Uterus (tissue), 4 donors: ENCODE measurements around the gene MAD1L1. TPM values are rescaled to one million over a fixed set of nuclear protein-coding genes. Genes with fewer than 3 reads are reported as not detected.

ENCODE experiments used
- DNase-seq, 2 donors: peaks; one replicate each; pipeline ENCODE4 v3.0.0-alpha.2; 2019 to 2020
- H3K27ac ChIP-seq, 2 donors: fragments of 200-600 bp; sonication (generic); 1 replicate in 1 of 2; 2 replicates in 1 of 2; pipeline ENCODE4 v1.5.1; 2016 to 2018
- H3K27me3 ChIP-seq, 2 donors: fragments of 200-600 bp; sonication (generic); one replicate each; pipeline ENCODE4 v1.5.1; 2018 to 2019; ENCODE audit warnings: control low read depth in 1 of 2
- H3K36me3 ChIP-seq, 2 donors: fragments of 200-600 bp; sonication (generic); one replicate each; pipeline ENCODE4 v1.5.1; 2019; ENCODE audit warnings: control low read depth in 1 of 2
- H3K4me1 ChIP-seq, 2 donors: fragments of 200-600 bp; sonication (generic); one replicate each; pipeline ENCODE4 v1.5.1; 2018 to 2019; ENCODE audit warnings: control low read depth in 1 of 2
- H3K4me3 ChIP-seq, 2 donors: fragments of 200-600 bp; sonication (generic); 1 replicate in 1 of 2; 2 replicates in 1 of 2; pipeline ENCODE4 v1.5.1; 2018 to 2019; ENCODE audit warnings: mild to moderate bottlenecking in 1 of 2
- H3K9me3 ChIP-seq, 2 donors: fragments of 200-600 bp; sonication (generic); one replicate each; pipeline ENCODE4 v1.5.1; 2019; ENCODE audit warnings: control low read depth in 1 of 2
- CTCF ChIP-seq, 4 experiments: fragments of 200-600 bp in 2 of 4; fragments of 450-650 bp in 2 of 4; sonication (generic) in 2 of 4; IDR thresholded peaks; one replicate each; pipeline ENCODE4 v1.5.1; 2016 to 2019; ENCODE audit warnings: antibody characterized with exemption in 4 of 4, mild to moderate bottlenecking in 2 of 4, moderate library complexity in 1 of 4
- POLR2A ChIP-seq, 2 donors: fragments of 450-650 bp; IDR thresholded peaks; one replicate each; pipeline ENCODE4 v1.6.1; 2016; ENCODE audit warnings: antibody characterized with exemption in 2 of 2, mild to moderate bottlenecking in 1 of 2, moderate library complexity in 1 of 2
- intact Hi-C: fragments of 100-400 bp; cut with DNase I; formaldehyde crosslinking; loops from one replicate; pipeline ENCODE4 v1.15.1; 2023; ENCODE audit warnings: low total_unique reads
- total RNA-seq, 4 donors: library from RNA; depleted of rRNA in 3 of 4; stranded (reverse); fragments of >200 nt in 3 of 4; gene quantifications; one replicate each; pipeline versions ENCODE4 v1.1.0 to v1.2.4, GENCODE V29; 2014 to 2023
- donor health status: DM: yes; HTN: yes; CAD: no.

MAD1L1 gene
- total RNA-seq, 4 donors from 2014 or later, result 13.3 to 37.4 (median 33.1) TPM

- no peak overlapping the region for H3K27ac ChIP-seq
- TF ChIP-seq CTCF (IDR thresholded peaks at IDR 0.05) (no peak), POLR2A (IDR thresholded peaks at IDR 0.05) (no peak)
- no peaks in the 10 kb centered on the region for H3K4me1 ChIP-seq
- intact Hi-C loops, result no loop called here
- no peak overlapping the region for H3K4me3 ChIP-seq
- no peaks in the 10 kb centered on the region for H3K9me3 ChIP-seq
- H3K36me3 ChIP-seq, result no peaks in the 10 kb centered on the region
- no peak for DNase-seq
- no peaks in the 10 kb centered on the region for H3K27me3 ChIP-seq
Observed at GRCh38 chr7:1867370-1868260, 365.1 kb downstream of the MAD1L1 start.

GRCh38 chr7:1866601-1867000 is 366.1 kb downstream of the MAD1L1 start:
- Histone ChIP-seq H3K9me3 (no peaks in the 10 kb centered on the region), H3K27me3 (no peaks in the 10 kb centered on the region), H3K4me1 (no peaks in the 10 kb centered on the region), H3K36me3 (no peaks in the 10 kb centered on the region), H3K27ac (no peak overlapping the region), H3K4me3 (no peak overlapping the region)
- no peak for DNase-seq
- intact Hi-C loops, result no loop called here
- no peak for TF ChIP-seq POLR2A (IDR thresholded peaks at IDR 0.05)
- TF ChIP-seq CTCF (IDR thresholded peaks at IDR 0.05), result no peak

GRCh38 chr7:1865571-1866255 is 367.0 kb downstream of the MAD1L1 start:
- no peak for DNase-seq
- Histone ChIP-seq H3K36me3 (no peaks in the 10 kb centered on the region), H3K4me3 (no peak overlapping the region), H3K9me3 (no peaks in the 10 kb centered on the region), H3K4me1 (no peaks in the 10 kb centered on the region), H3K27me3 (no peaks in the 10 kb centered on the region), H3K27ac (no peak overlapping the region)
- no peak for TF ChIP-seq CTCF (IDR thresholded peaks at IDR 0.05)
- no peak for TF ChIP-seq POLR2A (IDR thresholded peaks at IDR 0.05)
- intact Hi-C loops, result no loop called here

GRCh38 chr7:1865000-1865555 is 367.7 kb downstream of the MAD1L1 start:
- Histone ChIP-seq H3K27me3 (no peaks in the 10 kb centered on the region), H3K27ac (no peak overlapping the region), H3K9me3 (no peaks in the 10 kb centered on the region), H3K4me1 (no peaks in the 10 kb centered on the region), H3K4me3 (no peak overlapping the region), H3K36me3 (no peaks in the 10 kb centered on the region)
- intact Hi-C loops, result no loop called here
- DNase-seq, result no peak
- TF ChIP-seq POLR2A (IDR thresholded peaks at IDR 0.05) (no peak), CTCF (IDR thresholded peaks at IDR 0.05) (no peak)
